ENCODE measurements around the gene RNF150.

RNF150 gene

DNA sequence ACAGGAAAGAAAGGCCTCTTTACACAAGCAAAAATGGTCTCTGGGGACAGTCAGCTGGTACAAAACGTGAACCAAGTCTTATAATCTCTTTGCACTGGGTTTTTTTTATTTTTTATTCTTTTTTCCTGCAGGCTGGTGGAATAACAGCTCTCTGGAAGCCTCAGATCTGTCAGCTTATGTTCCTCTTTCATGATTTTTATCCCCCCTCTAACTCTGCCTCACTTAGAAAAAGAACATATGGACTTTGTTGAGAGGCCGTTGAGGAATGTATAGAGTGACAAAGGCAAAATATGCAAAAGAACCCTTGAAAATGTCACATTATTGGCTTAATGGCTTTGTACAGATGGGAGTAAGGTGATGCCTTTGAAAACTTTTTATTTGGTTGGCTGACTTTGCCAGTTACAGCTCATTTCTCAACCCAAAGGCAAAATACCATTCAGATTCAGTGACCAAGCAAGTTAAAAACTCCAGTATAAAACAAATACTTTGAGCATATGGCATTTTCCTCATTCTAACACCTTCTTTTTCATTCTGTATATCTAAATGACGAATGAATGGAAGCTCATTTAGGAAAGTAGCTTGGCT lies 111.1 kb downstream of the RNF150 start:
- DNase-seq (ENCODE audit: low read depth): no peak

DNA sequence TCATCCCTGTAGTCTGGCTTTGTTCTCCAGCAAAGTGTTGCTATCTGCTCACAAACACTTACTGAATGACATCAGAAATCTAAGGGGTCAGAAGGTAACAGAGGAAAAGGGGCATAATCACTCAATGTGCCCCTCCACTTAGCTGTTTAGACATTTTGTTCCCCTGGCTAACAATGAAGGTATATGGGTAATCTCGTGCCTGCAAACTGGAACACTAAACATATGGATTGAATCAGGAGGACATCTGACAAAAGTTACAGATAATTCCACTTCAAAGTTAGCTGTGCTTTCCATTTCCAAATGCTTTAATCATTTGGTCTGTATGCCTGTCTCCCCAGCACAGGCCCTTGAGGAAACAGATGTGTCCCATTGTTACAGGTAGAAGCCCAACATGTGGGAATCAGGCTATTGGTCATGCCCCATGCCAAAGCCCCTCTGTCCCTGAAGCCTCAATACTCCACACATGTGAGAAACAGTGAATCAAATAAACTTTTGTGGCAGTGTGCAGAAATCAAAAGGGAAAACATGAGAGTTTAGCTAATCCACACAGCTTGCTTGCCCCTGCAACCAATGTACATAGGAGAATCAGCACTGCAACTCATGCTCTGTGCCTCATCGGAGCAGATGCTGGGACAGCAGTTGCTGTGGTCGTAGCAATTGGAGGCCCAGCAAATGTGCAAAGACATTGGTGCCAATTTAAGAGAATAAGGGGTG lies 111.7 kb downstream of the RNF150 start:
- DNase-seq (ENCODE audit: low read depth): no peak

DNA sequence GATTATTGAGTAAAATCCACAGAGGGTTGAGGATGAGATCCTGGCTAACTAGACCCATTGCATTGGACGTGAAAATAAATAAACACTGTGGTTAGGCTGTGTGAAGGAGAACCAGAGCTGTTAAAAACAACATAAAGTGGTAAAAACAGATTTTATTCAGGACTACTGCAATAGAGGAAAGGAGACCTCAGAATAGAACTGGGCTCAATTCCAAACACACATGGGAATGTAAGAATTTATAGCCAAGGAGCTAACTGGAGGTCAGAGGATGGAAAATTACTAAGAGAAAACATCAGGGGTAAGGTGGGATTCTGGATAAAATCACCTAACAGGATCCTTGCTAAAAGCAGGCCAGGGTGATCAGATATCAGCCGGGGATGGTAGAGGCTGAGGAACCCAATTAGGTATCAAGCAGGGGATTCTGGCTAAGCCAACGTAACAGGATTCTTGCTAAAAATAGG lies 112.4 kb downstream of the RNF150 start:
- DNase-seq (ENCODE audit: low read depth): no peak

DNA sequence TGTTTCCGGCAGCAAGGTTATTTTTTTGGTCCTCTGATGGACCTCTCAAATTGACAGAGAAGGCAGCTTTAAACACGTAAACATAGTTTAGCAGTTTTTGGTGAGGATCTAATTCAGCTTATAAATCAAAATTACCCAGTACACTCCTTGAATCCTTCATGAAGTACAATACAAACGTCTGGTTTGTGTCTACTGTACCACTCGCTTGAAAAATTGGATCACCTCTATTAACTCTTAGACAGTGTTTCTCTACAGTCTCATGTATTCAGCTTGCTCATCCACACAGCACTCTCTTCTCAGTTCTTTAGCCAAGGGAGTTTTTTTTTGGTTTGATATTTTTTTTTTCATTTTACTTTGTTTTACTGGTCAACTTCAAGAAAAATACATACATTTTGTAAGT lies 113.5 kb downstream of the RNF150 start:
- DNase-seq (ENCODE audit: low read depth): no peak

DNA sequence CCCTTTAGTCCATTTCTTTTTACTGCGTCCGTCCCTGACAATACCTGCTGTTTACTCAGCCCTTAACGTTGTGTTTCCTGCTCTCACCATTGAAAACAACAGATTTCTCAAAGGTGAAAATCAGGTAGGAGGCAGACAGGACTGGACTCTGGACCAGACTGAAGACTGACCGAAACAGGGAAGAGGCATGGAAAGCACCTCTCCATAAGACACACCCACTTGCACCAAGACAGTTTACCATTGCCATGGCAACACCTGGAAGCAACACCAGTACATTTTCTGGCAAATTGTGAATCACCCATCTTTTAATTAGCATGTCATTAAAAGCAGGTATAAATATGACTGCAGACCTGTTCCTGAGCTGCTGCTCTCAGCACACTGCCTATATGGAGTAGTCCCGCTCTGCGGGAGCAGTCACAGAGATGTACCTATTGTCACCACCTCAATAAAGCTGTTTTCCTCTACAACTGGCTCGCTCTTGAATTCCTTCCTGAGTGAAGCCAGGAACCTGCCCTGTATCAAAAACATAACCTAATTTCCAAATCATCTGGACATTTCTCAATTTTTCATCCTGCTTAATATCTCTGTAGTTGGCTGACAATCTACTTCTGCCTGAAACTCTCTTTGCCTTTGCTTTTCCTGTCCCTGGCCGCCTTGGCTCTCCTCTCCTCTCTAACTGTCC lies 117.0 kb downstream of the RNF150 start:
- no peak for DNase-seq (ENCODE audit: low read depth)

DNA sequence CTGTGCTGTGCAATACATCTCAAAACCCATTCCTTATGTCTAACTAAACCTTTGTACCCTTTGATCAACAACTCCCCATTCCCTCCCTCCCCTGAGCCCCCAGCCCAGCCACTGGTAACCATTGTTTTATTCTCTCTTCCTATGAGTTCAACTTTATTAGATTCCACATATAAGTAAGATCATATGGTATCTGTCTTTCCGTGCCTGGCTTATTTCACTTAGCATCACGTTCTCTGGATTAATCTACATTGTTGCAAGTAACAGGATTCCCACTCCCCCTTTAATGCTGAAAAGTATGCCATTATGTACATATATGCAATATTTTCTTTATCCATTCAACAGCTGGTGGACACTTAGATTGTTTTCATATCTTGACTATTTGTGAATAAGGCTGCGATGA lies 119.4 kb downstream of the RNF150 start:
- no peak for DNase-seq (ENCODE audit: low read depth)

DNA sequence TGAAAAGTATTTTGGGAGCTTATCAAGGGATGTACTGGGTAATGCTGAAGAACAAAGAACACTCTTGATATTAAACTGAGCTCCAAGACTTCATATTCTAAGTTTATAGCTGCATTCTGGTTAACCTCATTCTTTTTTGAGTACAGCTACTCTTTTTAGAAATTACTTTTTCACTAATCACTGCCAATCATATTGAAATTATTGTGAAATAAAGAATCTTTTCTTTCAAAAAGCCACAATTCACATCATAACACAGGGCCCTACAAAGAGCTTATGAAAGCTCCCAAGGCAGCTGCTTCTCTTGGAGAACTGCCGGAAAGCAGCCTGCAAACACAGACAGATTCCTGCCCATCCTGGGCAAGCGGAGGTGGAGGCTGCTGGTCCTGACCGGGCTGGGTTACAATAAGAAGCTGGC lies 121.4 kb downstream of the RNF150 start:
- no peak for DNase-seq (ENCODE audit: low read depth)

DNA sequence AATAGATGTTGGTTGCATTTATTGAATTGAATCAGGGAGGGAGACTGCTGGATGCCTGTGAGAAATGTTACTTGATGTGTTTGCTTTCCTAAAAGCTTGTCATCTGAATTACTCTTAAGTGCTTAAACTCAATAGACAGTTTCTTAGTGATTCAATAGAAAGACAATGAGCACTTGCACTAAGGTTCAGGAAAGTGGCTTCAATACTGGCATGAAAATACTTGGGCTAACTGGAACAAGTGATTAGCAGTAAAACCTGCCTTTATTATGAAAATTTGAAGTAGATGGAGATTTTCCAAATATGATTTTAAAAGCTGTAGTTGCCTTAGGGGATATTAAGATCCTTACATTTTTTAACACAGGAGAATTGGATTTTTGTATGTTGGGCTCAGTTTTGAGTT lies 123.3 kb downstream of the RNF150 start:
- no peak for DNase-seq (ENCODE audit: low read depth)

DNA sequence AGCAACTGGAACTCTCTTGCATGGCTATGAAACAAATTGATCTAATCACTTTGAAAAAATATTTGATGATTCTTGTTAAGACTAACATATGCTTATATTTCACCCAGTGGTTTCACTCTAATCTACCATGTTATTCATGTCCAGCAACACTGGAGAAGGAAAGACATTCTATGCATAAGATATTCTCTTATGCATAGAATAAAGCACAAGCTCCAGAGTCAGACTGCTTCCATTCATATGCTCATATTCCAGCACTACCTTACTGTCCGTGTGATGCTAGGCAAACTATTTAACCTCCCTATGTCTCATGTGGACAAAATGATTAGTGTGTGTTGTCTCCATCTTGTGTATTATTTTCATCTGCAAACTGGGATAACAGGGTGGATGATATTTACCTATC lies 124.1 kb downstream of the RNF150 start:
- no peak for DNase-seq (ENCODE audit: low read depth)

DNA sequence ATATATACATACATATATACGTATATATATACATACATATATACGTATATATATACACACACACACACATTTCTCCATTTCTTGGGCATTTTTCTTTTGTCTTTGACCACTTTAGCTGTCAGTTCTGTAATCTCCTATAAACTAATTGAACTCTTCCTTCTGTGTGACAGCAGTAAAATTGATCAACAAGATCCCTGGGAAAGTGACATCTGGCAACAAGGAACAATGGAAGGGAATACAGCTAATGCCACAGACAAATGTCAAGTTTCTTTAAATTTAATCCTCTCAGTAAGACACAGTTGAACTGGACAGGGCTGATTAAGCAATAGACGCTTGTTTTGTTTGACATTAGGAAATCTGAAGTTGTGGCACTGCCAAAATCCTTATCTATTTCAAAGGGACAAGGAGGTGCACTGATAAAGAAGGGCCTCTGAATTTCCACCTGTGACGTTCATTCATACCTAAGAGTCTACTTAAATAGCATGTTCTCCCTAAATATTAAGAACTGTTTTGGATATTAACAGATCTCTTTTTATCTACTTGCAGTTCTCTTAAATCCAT lies 126.9 kb downstream of the RNF150 start:
- no peak for DNase-seq (ENCODE audit: low read depth)

DNA sequence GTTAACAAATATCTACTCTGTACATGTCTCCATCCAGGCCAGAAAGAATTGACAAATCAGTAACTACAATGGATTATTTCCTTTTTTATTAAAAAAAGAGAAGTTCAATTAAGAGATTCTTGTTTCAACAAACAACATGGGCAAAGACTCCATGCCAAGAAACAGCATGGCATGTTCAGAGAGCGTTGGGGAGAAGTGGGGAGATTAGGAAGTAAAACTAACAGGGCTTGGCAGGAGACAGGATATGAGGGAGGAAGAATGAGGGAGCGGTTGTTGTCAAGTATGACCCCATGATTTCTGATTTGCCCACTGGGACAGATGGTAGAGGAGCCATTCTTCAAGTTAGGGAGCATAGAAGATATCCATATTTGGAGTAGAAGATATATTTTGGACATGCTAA lies 128.4 kb downstream of the RNF150 start:
- no peak for DNase-seq (ENCODE audit: low read depth)

DNA sequence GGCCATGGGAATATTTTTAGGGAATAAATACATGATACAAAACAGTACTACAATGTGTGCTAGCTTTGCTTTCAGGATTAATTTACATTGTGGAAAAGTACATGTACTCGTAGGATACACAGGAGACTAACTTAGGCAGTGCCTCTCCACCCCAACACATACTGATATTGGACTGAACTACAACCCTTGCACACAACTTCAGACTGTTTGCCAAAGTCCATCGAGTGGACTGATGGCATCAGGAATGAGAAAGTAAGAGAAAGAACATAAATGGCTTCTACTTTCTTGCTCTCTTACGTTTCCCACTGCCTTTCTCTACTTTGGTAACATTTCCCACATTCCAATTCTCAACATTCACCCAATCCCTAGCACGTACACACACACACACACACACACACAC lies 130.1 kb downstream of the RNF150 start:
- no peak for DNase-seq (ENCODE audit: low read depth)

DNA sequence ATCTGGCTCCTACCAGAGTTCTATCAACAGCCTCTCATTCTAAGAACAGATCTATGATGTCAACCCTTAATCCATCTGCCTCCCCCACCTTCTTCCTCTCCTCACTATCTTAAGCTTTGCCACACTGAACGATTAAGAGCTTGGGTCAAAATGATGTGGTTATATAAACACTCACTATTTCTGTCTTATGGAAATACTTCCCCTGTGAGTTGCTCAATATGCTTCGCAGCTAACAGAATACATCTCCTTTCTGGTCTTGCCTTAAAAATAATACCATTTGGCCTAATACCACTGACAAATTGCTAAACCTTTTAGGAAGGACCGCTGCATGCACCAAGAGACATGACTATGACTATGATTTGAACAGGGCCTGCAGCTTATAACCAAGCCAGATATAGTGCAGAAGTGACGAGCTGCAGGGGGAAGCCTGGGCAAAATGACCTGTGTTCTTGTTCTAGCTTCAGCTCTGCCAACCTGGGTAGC lies 130.9 kb downstream of the RNF150 start:
- DNase-seq (ENCODE audit: low read depth): no peak

DNA sequence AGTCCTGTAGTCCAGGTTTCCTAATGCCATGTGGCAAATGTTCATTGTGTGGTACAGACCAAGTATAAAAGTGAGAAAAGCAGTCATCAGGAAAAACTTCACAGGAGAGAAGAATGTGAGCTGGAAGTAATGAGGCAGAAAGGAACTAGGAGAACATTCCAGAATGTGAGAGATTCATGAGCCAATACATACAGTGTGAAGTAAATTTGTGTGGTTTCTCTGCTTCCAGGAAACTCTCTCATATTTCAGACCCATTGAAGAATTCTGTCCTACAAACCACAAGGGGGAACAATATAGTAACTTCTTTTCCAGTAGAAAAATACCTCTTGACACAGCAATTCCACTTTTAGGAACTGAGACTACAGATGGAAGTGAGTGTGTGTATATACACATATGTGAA lies 136.5 kb downstream of the RNF150 start:
- DNase-seq (ENCODE audit: low read depth): no peak

DNA sequence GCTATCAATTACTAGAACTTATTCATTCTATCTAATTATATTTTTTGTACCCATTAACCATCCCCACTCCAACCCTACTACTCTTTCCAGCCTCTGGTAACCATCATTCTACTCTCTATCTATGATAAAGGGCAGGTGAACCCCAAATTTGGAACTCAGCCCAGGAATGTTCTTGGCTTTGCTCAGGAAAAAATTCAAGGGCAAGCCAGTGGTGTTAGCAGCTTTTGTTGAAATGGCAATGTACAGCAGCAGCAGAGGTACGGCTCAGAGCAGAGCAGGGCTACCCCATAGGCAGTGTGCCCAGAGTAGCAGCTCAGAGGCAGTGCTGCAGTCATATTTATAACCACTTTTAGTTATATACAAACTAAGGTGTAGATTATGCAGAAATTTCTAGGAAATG lies 138.2 kb downstream of the RNF150 start:
- no peak for DNase-seq (ENCODE audit: low read depth)

DNA sequence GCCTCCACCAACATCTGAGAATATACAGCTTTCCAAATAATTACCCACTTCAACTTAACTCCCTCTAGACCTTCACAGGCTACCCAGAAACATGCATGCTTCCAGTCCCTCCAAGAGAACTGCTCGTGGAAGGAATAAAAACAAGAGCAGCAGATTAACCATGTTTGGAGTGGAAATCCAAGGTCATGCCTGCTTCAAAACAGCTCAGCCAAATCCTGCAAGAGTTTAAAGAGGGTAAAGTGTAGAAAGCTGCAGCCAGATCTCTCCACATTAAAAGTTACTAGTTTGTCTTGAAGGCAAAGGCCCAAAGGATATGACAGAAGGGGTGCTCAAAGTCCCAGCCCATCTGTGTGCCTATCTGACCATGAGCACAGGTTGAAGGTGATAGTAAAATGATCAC lies 139.3 kb downstream of the RNF150 start:
- no peak for DNase-seq (ENCODE audit: low read depth)

DNA sequence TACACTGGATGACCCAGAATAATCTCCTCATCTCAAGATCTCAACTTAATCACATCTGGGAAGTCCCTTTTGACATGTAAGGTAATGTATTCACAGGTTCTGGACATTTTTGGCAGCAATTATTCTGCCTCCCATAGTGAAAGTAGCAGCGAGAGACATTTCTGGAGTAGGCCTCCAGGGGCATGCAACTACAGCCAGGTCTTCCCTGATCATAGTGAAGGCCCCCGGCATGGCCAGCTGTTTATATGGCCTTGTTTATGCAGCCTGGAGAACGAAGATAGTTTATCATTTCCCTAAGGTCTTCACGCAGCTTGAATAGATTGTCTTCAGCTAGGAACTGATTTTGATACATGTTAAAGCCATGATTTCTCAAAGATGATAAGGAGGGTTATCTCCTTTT lies 139.9 kb downstream of the RNF150 start:
- DNase-seq (ENCODE audit: low read depth): no peak

DNA sequence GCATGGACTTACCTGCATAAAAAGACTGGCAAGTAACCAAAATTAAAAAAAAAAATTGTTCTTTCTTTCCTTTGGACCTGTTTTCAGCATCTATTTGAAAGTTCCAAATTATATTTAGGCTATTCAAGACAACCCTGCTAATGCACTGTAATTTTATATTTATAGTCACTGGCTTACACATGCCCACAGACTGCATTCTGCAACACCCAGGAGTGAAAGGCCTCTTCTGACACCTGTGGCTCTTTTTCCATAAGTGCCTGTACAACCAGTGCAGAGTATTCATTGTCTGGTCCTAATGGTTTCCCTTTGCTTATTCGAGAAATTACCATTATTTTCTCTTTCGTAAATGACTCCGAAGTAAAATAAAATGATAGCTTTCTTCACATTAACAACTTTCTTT lies 143.3 kb downstream of the RNF150 start:
- no peak for DNase-seq (ENCODE audit: low read depth)

DNA sequence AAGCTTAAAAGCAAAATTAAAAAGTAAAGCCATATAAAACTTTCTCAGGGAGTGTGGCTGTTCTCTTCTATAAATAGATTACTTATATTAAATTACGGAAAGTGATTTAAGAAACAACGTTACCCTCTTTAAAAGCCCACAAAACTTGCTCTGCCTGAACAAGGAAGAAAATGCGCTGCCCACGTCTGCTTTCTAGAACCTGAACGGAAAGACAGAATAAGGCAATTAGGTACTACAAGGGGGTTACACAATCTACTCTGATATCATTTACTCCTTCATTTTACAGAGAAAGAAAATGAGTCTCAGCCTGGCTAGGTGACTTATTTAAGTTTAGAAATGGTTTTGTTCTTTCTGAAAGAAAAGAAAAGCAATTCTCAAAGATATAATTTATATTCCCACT lies 147.2 kb downstream of the RNF150 start:
- no peak for DNase-seq (ENCODE audit: low read depth)

DNA sequence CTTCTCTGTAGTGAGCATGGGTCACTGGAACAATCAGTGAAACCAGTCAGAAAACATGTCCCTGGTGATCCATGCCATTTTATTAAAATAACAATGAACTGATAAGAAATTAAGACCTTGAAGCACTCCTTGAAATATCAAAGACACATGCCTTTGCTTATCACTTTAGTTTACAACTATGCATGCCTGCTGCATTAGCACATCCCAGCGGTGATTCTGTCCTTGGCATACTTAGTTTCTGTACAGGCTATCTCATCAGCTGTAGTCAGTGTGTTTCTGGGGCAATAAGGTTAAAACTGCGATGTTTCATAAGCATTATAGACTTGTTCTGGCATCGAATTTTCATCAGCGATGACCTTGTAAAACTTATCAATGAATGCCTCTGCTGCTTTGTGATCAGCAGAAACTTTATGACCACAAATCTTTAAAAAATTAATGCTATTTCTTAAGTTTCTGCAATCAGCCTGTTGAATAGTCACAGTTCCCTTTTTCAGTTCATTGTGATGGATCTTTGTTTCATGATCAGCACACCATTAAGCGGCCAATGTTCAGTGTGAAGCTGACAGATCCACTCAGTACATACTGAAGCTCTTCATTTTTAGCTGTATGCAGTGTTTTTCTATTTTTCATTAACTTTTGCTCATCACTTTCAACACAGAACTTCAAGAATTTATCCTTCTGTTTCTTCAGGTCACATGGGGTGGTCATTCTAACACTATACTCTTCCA lies 150.5 kb downstream of the RNF150 start:
- DNase-seq (ENCODE audit: low read depth): no peak

DNA sequence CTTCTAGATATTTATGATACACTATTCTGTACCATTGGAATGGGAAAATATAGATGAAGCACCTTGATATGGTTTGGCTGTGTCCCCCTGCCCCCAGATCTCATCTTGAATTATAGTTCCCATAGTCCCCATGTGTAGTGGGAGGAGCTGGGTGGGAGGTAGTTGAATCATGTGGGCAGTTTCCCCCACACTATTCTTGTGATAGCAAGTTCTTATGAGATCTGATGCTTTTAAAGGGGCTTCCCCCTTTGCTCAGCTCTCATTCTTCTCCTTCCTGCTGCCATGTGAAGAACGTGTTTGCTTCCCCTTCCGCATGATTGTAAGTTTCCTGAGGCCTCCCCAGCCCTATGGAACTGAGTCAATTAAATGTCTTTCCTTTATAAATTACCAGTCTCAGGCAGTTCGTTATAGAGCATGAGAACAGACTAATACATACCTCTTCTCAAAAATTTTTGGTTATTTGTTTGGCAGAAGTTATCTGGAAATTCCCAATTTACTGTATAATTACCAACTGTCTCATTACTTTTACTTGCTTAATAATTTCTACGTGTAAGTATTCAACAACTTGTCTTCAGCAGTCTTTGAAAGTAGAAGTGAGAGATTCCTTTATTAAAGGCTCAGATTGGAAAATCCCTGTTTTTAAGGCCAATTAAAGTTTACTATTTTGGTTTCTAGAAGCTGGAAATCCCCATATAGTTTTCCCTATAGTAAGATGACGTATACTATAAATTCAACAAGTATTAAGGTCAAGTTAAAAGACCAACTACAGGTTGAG lies 152.7 kb downstream of the RNF150 start:
- no peak for DNase-seq (ENCODE audit: low read depth)

DNA sequence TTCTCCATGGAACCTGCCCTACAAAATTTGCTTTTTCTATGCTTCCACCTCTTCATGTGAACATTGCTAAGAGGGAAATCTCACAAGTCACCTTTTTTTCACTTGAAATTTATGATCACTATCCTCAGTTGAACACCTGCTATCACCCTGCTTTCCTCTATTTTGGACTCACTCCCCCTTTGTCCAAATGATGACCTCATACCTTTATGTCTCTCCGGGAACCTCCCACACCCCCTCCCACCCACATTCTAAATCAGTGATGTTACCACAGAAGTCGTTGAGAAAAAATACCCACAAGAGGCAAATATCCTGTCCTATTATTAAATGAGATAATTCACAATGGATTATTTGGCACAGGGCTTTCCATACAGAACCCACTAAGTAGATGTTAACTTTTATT lies 156.5 kb downstream of the RNF150 start:
- DNase-seq (ENCODE audit: low read depth): no peak
